Middle frontal gyrus (tissue), 1 donor: ENCODE results near the gene SLITRK6.
"Not testable (repeated sequence)": the region's sequence is repeated elsewhere in the genome, so short reads cannot be mapped to it uniquely, and the experiment has no call there.

Experiments used
- DNase-seq: peaks from one replicate; pipeline ENCODE4 v3.0.0-alpha.2; 2015; ENCODE audit warnings: low spot score; ENCODE audit errors: extremely low spot score

SLITRK6 gene, protein sequence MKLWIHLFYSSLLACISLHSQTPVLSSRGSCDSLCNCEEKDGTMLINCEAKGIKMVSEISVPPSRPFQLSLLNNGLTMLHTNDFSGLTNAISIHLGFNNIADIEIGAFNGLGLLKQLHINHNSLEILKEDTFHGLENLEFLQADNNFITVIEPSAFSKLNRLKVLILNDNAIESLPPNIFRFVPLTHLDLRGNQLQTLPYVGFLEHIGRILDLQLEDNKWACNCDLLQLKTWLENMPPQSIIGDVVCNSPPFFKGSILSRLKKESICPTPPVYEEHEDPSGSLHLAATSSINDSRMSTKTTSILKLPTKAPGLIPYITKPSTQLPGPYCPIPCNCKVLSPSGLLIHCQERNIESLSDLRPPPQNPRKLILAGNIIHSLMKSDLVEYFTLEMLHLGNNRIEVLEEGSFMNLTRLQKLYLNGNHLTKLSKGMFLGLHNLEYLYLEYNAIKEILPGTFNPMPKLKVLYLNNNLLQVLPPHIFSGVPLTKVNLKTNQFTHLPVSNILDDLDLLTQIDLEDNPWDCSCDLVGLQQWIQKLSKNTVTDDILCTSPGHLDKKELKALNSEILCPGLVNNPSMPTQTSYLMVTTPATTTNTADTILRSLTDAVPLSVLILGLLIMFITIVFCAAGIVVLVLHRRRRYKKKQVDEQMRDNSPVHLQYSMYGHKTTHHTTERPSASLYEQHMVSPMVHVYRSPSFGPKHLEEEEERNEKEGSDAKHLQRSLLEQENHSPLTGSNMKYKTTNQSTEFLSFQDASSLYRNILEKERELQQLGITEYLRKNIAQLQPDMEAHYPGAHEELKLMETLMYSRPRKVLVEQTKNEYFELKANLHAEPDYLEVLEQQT

DNA sequence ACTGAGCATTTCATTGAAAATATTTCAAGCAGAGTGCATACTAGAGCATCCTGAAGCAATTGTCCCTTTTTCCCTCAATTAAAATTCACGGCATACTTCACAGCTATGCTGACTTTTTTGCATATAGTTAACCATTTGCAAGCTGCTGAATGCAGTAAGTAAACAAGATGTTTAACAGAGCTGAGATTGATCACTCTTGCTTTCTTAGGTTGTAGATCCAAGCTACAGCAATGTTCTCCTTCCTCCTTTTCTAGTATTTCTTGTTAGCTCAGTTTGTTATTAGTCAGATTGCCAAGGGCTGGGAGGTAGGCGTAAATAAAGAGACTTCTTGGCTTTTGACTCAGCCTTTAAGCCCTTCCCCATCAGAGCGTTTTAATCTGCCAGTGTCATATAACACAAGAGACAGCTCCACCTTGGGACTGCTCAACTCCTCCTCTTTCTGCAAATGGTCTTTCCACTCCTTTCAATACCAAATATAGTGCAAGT is at the start of gene SLITRK6:
Gene SLITRK6 (minus strand): TSS at position 323 of the 486 bp plus-strand sequence. CDS start 2,911 bp downstream, outside the sequence.
- DNase-seq: no peak

DNA sequence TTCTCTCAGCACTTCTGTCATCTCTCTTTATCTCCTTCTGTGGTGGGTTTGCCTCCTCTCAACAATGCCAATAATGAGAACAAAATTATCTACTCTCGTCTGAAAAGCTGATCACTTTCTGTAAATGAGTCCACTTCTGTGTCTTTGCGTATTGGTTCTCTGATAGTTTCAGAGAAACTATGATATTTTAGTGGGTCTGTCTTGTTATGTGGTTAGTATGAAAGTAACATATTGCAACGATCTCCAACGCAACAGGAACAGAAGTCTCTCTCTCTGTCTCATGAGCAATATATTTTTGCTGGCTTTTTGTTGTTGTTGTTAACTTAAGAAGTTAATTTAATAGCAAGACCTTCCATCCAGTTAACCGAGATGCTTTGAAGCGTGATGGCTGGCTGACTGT is 47.8 kb upstream of the SLITRK6 start:
- DNase-seq: no peak

DNA sequence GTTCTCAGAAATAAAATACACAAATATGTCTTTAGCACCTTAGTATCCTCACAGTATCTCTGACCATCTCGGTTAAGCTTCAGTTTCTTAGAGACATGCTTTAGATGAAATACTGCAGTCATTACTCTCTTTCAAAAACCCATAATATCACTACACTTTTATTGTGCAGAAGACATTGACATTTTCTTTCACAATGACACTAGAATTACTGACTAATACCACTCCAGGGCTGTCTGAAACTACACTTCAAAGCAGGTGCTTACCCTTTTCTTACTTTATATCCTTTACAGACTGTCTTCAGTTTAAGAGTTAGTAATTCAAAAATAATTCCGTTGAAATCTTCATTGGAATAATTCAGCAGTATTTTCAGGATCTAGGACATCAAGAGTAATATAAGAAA is 42.2 kb upstream of the SLITRK6 start:
- no peak for DNase-seq

DNA sequence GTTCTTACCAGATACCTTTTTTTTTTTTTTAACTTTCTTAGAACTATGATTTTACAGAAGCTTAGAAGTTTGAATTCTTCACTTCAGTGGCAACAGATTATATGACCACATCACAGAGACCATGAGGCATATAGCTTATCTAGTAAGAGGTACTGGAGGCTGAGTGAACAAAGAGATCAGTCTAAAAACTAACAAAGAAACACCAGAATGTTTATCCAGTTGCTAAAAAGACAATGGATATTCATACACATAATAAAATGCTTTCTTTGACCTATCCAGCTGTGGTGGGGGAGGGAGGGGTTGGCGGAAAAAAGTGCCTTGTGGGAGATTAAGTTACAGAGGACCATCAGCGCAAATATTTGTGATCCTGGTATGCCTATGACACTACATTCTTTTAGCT is 34.7 kb upstream of the SLITRK6 start:
- DNase-seq: no peak

DNA sequence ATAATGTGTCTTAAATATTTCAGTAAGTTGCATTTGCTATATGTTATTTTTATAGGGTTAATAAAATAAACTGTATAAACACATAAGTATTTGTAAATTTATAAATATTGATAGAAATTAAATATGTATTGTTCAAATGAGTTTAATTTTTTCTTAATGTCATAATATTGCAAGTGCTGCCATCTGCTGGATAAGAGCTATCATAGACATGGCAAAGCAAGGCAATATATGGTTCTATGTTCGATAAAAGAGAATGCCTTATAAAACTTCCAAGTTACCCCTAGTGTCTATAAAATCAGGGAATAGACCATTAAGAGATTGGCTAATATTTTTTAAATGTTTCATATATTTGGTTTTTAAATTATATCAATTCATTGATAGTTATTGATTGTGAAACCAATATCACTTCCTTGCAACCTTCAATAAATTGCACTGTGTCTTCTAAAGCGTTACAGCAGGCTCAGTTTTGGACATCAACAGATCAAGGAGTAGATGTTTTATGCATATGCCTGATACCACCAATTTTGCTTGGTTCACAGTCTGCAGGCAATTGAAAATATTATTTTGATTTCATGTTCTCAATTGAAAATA is 29.0 kb upstream of the SLITRK6 start:
- no peak for DNase-seq

DNA sequence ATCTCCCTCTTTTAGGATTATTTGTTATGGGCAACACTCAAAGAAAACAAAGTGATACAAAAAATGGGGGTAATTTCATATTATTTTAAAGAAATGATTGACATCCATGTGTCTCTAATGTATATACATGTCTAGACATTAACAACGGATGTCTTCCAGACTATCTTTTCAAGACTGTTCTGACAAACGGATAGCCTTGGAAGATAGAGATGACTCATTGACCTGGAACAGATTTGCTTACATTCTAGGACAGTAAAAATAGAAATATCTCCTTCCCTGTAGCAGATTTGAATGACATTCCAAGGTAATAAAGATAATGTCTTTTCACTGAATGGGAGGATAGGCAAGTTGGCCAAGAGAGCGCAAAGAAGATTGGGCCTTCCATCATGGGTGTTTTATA is 26.2 kb upstream of the SLITRK6 start:
- DNase-seq: no peak

DNA sequence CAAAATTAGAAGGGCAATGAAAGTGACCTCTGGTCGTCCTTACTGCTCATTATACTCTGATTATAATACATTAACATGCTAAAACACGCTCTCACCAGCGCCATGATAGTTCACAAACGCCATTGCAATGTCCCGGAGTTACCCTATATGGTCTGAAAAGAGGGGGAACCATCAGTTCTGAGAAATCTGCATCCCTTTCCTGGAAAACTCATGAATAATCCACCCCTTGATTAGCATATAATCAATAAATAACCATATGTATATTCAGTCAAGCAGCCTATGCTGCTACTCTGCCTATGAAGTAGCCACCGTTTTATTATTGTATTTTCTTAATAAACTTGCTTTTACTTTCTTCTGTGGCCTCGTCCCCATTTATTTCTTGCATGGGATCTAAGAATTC is 24.6 kb upstream of the SLITRK6 start:
- no peak for DNase-seq

DNA sequence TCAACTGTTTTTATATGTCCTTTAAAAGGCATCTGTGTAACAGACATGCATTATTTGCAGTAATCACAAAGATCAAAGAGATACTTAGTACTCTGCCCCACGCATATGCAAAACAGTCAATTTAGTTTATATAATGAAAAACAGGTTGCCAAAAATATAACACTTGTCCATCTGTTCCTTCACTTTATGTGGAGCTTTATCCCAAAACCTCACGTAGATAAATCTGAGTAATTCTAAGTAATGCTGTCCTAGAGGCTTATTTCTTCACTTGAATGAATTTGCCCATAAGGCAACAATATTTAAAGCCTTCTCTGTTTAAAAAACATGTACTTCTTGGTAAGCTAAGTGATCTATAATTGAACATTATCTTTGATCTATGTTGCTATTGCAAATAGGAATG is 20.3 kb upstream of the SLITRK6 start:
- no peak for DNase-seq

DNA sequence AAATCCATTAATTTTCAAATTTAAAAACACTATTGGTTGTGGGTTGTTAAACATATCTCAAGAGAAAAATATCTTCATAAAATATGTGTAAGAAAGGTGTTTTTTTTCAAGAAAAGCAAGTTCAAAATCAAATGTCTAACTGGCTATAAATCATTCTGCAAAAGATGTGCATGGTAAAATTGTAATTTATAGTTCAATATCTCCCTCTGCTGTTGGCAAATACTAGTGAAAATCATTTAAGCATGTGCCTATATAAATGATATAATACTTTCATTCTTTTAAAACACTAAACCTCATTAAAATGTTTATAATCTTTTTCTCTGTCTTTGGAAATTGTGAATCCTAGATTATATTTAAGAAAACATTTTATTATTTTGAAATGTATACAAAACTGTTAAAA is 17.2 kb upstream of the SLITRK6 start:
- no peak for DNase-seq

DNA sequence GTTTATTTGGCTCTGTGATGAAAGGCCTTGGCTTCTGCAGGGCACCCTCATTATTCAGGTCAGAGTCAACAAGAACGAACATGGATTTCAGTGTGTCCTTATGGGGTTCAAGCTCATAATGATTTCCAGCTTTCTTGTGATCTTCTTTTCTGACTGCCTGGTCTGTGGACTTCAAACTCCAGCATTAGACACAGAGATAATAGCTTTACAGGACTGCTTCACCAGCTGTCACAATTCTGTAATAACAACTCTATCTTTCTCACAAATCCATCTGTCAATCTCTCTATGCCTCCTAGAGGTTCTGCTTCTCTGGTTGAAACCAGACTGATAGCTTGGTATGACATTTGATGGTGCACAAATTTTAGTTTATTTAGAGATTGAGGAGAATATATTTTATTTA is 13.1 kb upstream of the SLITRK6 start:
- no peak for DNase-seq

DNA sequence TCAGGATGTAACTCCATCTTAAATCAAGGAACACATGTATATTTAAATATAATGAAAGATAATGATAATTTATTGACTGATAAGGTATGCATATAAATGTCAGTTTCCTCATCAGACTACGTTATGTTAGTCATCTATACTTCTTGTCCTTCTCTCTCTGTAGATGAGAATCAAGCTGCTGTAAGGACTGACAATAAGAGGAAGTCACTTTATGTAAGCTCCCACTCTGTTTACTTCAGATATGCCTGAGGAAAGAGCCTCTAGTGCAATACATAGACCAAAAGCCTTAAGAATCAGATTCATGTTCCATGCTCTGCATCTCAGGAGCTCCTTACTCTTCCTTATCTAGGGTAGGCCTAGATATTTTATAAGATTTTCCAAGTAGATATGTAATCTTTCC is 9.6 kb upstream of the SLITRK6 start:
- no peak for DNase-seq

DNA sequence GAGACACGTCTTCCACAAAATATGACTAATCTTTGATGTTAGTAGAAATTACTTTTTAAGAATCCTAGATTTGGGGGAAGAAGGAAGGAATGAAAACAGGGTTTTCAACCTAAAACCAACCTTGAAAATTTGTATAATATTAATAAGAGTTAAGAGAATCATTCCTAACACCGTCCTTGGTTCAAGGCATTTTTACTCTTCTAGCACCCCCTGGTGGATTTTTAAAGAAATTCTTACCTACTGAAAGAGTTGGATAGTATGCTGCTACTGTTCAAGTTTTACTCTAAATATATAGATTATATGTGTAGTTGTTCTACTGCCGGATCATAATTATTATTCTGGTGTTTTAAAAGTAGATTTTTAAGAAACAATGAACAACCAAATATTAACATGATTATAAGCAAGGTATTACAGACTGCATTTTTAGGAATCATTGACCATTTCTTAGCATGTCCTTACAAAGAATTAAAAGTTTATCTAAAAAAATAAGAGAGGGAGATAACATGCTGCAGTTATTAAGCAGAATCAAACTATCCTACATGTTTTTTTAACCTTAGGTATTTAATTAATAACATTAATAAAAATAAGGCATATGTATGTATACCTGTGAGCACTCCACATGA is 7.4 kb upstream of the SLITRK6 start:
- DNase-seq: no peak

DNA sequence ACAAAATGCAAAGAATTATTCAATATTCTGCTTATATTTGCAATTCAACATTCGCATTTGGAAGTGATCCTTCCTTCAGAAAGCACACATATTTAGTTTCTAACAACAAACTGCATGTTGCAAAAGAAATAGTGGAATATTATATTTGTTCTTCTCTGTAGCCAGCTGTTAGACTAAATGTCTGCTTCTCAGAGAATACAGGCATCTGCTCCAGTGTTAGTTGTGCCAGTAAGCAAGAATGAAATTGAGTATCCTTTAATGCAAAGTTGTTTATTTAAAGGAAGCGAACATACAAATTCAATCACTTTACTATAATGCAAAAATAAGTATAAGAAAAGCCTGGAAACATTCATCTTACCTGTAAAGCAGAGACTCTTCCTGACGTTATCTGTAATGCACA is 663 bp downstream of the SLITRK6 start:
- DNase-seq: no peak

DNA sequence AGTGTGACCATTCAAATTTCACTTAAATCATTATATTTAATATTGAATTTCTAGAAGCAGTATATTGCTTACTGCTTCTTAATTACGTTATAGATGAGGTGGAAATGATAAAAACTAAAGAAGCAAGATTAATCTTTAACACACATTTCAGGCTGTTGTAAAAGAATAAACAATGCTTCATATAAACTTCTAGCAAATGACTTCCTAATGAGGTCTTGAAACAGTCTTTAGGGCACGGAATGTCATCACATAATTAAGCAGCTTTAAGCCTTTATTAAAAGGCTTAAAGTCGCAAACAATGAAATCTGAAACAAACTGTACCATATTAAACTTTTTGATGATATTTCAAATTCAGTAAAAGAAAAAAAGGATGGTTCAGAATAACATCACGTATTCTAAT is 1.9 kb downstream of the SLITRK6 start:
- DNase-seq: no peak

DNA sequence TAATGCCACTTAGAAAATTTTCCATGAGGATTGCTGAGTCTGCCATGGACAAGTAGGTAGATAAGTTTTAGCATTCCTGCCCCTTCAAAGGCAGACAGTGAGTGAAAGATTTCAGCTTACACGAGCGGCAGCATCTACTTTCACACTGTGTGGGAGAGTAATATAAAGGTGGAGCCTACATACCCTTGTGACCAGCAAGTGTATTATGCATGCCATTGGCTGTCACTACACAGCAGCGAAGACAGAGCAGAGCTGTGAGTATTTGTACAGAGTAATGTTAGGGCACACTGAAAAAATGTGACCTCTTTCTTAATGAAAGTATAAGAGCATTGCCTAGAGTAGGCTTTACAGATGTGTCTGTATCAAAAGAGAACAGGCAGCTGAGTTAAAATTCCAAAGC is 14.0 kb downstream of the SLITRK6 start:
- DNase-seq: no peak

DNA sequence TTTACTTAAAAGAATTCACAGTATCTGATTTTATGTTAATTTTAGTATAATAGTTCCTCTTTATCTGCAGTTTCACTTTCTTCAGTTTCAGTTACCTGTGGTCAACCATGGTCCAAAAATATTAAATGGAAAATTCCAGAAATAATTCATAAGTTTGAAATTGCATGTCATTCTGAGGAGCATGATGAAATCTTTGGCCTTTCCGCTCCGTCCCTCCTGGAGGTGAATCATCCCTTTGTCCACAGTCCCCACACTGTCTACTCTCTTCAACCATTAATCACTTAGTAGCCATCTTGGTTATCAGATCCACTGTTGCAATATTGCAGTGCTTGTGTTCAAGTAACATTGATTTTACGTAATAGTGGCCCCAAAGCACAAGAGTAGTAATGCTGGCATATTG is 26.9 kb downstream of the SLITRK6 start:
- DNase-seq: no peak

DNA sequence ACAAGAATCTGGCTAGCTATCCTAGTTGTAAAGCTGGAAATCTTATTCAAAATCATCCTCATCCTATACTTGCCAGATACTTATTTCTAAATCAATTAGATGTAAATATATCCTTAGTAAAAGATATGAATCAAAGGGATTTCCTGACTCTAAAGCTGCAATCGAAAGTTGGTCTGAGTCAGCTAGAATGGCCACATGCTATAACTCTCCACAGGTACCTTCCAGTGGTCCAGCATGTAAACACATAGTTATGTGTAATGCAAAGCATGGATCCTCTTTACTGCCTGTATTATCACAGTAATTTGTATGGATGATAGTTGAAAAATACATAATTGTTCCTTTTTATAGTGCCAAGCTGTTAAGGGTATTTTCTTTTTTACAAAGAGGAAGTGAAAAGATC is 27.4 kb downstream of the SLITRK6 start:
- no peak for DNase-seq

DNA sequence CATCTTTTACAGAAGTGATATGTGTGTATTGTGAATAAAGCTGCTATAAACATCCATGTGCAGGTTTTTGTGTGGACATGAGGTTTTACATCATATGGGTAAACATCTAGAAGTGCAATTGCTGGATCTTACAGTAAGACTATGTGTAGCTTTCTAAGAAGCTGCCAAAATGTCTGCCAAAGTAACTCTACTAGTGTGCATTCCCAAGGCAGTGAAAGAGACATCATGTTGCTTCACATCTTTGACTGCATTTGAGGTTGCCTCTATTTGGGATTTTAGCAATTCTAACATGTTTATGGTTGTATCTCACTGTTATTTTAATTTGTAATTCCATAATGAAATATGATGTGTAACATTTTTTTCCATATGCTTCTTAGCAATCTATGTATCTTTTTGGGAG is 30.3 kb downstream of the SLITRK6 start:
- no peak for DNase-seq

DNA sequence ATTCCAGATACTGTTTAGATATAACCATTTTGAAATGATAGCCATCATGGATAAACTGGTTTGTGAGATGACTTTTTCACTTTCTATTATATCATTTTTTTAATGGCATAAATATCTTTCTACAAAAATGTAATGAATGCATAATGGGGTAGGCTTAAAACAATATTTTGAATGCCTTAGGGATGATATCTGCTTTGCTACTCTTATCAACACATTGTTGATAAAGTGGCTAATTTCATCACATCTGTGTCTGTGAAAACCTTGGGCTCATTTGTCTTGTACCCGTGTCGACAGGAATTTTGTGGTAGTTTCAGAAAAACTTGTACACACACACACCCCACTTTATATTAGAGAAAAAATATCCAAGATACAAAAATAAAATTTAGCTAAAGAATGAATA is 44.1 kb downstream of the SLITRK6 start:
- DNase-seq: no peak

DNA sequence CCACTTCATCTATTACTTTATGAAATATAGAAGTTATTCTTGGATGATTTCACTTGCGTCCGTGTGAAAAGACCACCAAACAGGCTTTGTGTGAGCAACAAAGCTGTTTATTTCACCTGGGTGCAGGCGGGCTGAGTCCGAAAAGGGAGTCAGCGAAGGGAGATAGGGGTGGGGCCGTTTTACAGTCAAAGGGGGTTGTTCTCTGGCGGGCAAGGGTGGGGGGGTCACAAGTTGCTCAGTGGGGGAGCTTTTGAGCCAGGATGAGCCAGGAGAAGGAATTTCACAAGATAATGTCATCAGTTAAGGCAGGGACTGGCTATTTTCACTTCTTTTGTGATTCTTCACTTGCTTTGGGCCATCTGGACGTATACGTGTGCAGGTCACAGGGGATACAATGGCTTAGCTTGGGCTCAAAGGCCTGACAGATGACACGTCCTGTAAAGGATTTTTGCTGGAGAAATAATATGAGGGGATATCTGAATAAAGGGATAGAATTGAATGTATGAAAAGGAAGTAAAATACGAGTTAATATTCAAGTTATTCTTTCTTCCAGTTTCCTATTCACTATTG is 55.9 kb downstream of the SLITRK6 start:
- not testable (repeated sequence) for DNase-seq
